Posterior vena cava (tissue), 2 donors: ENCODE measurements around the gene EFNB1. TPM values are rescaled to one million over a fixed set of nuclear protein-coding genes. Genes with fewer than 3 reads are reported as not detected.
A peak's percentile ranks its signal among the peaks of the same experiment; 100 is the strongest.
"Not testable (repeated sequence)": the region's sequence is repeated elsewhere in the genome, so short reads cannot be mapped to it uniquely, and the experiment has no call there.

Source experiments
- DNase-seq: peaks from one replicate; pipeline ENCODE4 v3.0.0-alpha.2; 2020; ENCODE audit warnings: low spot score
- intact Hi-C, 2 donors: fragments of 100-400 bp; cut with DNase I; formaldehyde crosslinking; loops; one replicate each; pipeline versions ENCODE4 v1.14.1 to v1.14.2; 2022 to 2023
- long read RNA-seq, 2 donors: library from polyadenylated mRNA; unstranded; transcript quantifications; one replicate each; pipeline ENCODE4 v2.0.0, GENCODE V29; 2020 to 2021
- total RNA-seq, 2 donors: library from RNA; stranded (reverse); fragmentation: NEBNext Ultra II Directional; extraction: Animal tissue kit (Norgen Biotek cat#: 25700); gene quantifications; one replicate each; pipeline ENCODE4 v1.2.1, GENCODE V29; 2021
- donor health status: DM: yes; HTN: yes; CAD: no.
- donor health status: DM: yes; HTN: yes; CAD: no.

Gene EFNB1
- 10 to 100 TPM; 18.9 to 26.4 TPM for total RNA-seq
- long read RNA-seq, donor 1, transcript EFNB1-201 (5 exons, 3,314 nt) = major isoform, 14 of 20 reads
- long read RNA-seq, donor 1, partial matches to known transcripts = 6 of 20 reads
- long read RNA-seq, donor 1, other reads (novel, unspliced or antisense) = 0 of 20 reads
- long read RNA-seq, donor 2, transcript EFNB1-201 (5 exons, 3,314 nt) = major isoform, 12 of 35 reads
- long read RNA-seq, donor 2, partial matches to known transcripts = 23 of 35 reads
- long read RNA-seq, donor 2, other reads (novel, unspliced or antisense) = 0 of 35 reads

GRCh38 chrX:68828740-68829581, at the start of gene EFNB1:
Gene EFNB1, plus strand, starts transcription at chrX:68829021. Its CDS starts 756 bp downstream, at chrX:68829777.
- peak; percentile 97 for DNase-seq
- intact Hi-C loops = loop anchor here (5.0 to 10.0 kb wide), 3 partner anchors 386 to 556 kb away; no protein-coding TSS in a partner anchor

- DNase-seq, intact Hi-C loops: not testable (repeated sequence)
Measured at GRCh38 chrX:68781295-68781694, 47.5 kb upstream of the EFNB1 start.

GRCh38 chrX:68784816-68785215, 44.0 kb upstream of the EFNB1 start:
- intact Hi-C loops = no loop called here
- DNase-seq = no peak

- not testable (repeated sequence) for DNase-seq
Measured at GRCh38 chrX:68786581-68786980, 42.2 kb upstream of the EFNB1 start.

GRCh38 chrX:68789966-68790365, 38.9 kb upstream of the EFNB1 start:
- intact Hi-C loops = no loop called here
- DNase-seq = no peak

More at GRCh38 chrX:68786581-68786980, 42.2 kb upstream of the EFNB1 start:
- intact Hi-C loops = not testable (repeated sequence)

- intact Hi-C loops = no loop called here
- DNase-seq = no peak
Measured at GRCh38 chrX:68792083-68792482, 36.7 kb upstream of the EFNB1 start.

- no peak for DNase-seq
- intact Hi-C loops = no loop called here
Measured at GRCh38 chrX:68794461-68794860, 34.4 kb upstream of the EFNB1 start.

- DNase-seq = no peak
- intact Hi-C loops = no loop called here
Measured at GRCh38 chrX:68795741-68796140, 33.1 kb upstream of the EFNB1 start.

- DNase-seq, intact Hi-C loops: not testable (repeated sequence)
Measured at GRCh38 chrX:68798400-68798799, 30.4 kb upstream of the EFNB1 start.

- no peak for DNase-seq
- intact Hi-C loops = loop anchor here in 1 of 2 donors (10.0 kb wide), 1 partner anchor 287 kb away; no protein-coding TSS in a partner anchor
Measured at GRCh38 chrX:68801737-68802290, 27.0 kb upstream of the EFNB1 start.

GRCh38 chrX:68807818-68808217, 21.0 kb upstream of the EFNB1 start:
- DNase-seq = no peak
- intact Hi-C loops = loop anchor here in 1 of 2 donors (5.0 to 10.0 kb wide), 2 partner anchors 76 to 293 kb away; no protein-coding TSS in a partner anchor

GRCh38 chrX:68808686-68809357, 20.0 kb upstream of the EFNB1 start:
- intact Hi-C loops = loop anchor here in 1 of 2 donors (5.0 to 10.0 kb wide), 2 partner anchors 77 to 294 kb away; no protein-coding TSS in a partner anchor
- no peak for DNase-seq

GRCh38 chrX:68820476-68821110, 8.2 kb upstream of the EFNB1 start:
- intact Hi-C loops = loop anchor here (10.0 kb wide), 2 partner anchors 394 to 564 kb away; no protein-coding TSS in a partner anchor
- DNase-seq = no peak

- no peak for DNase-seq
- intact Hi-C loops = loop anchor here (10.0 kb wide), 2 partner anchors 393 to 563 kb away; no protein-coding TSS in a partner anchor
Measured at GRCh38 chrX:68821616-68822015, 7.2 kb upstream of the EFNB1 start.

GRCh38 chrX:68822641-68823410, 6.0 kb upstream of the EFNB1 start:
- peak; percentile 85 for DNase-seq
- intact Hi-C loops = loop anchor here (10.0 kb wide), 2 partner anchors 392 to 562 kb away; no protein-coding TSS in a partner anchor

- intact Hi-C loops = loop anchor here (2.0 to 10.0 kb wide), 3 partner anchors 391 to 561 kb away; no protein-coding TSS in a partner anchor
- peak; percentile 60 for DNase-seq
Measured at GRCh38 chrX:68823413-68824151, 5.2 kb upstream of the EFNB1 start.

- no peak for DNase-seq
- intact Hi-C loops = loop anchor here (2.0 to 10.0 kb wide), 3 partner anchors 391 to 561 kb away; no protein-coding TSS in a partner anchor
Measured at GRCh38 chrX:68824152-68824433, 4.7 kb upstream of the EFNB1 start.
